Gastrocnemius medialis (tissue), 4 donors: ENCODE data around the gene SNRNP25.

ENCODE experiments used
- CTCF ChIP-seq, 5 experiments: fragments of 450-650 bp in 3 of 5; fragments of 200-600 bp in 2 of 5; sonication (generic) in 2 of 5; IDR thresholded peaks in 4 of 5; conservative IDR thresholded peaks in 1 of 5; 1 replicate in 4 of 5; 2 replicates in 1 of 5; pipeline ENCODE4 v1.5.1; 2016 to 2019; ENCODE audit warnings: antibody characterized with exemption in 5 of 5, mild to moderate bottlenecking in 3 of 5, moderate library complexity in 3 of 5
- POLR2A ChIP-seq, 2 donors: fragments of 450-650 bp; IDR thresholded peaks; one replicate each; pipeline ENCODE4 v1.6.1; 2017; ENCODE audit warnings: antibody characterized with exemption in 2 of 2, mild to moderate bottlenecking in 2 of 2, moderate library complexity in 2 of 2

- TF ChIP-seq CTCF (IDR thresholded peaks at IDR 0.05 in 4 of 5, conservative IDR thresholded peaks at IDR 0.05 in 1 of 5) (no peak), POLR2A (IDR thresholded peaks at IDR 0.05) (peak; percentile 37 to 50)
Measured at GRCh38 chr16:84718-85406, 31.2 kb downstream of the SNRNP25 start.
